Uterus (tissue), 4 donors: ENCODE measurements around the gene S100A5. TPM values are rescaled to one million over a fixed set of nuclear protein-coding genes. Genes with fewer than 3 reads are reported as not detected.
A peak's percentile ranks its signal among the peaks of the same experiment; 100 is the strongest.

ENCODE experiments used
- DNase-seq, 2 donors: peaks; one replicate each; pipeline ENCODE4 v3.0.0-alpha.2; 2019 to 2020
- H3K27ac ChIP-seq, 2 donors: fragments of 200-600 bp; sonication (generic); 1 replicate in 1 of 2; 2 replicates in 1 of 2; pipeline ENCODE4 v1.5.1; 2016 to 2018
- H3K27me3 ChIP-seq, 2 donors: fragments of 200-600 bp; sonication (generic); one replicate each; pipeline ENCODE4 v1.5.1; 2018 to 2019; ENCODE audit warnings: control low read depth in 1 of 2
- H3K36me3 ChIP-seq, 2 donors: fragments of 200-600 bp; sonication (generic); one replicate each; pipeline ENCODE4 v1.5.1; 2019; ENCODE audit warnings: control low read depth in 1 of 2
- H3K4me1 ChIP-seq, 2 donors: fragments of 200-600 bp; sonication (generic); one replicate each; pipeline ENCODE4 v1.5.1; 2018 to 2019; ENCODE audit warnings: control low read depth in 1 of 2
- H3K4me3 ChIP-seq, 2 donors: fragments of 200-600 bp; sonication (generic); 1 replicate in 1 of 2; 2 replicates in 1 of 2; pipeline ENCODE4 v1.5.1; 2018 to 2019; ENCODE audit warnings: mild to moderate bottlenecking in 1 of 2
- H3K9me3 ChIP-seq, 2 donors: fragments of 200-600 bp; sonication (generic); one replicate each; pipeline ENCODE4 v1.5.1; 2019; ENCODE audit warnings: control low read depth in 1 of 2
- CTCF ChIP-seq, 4 experiments: fragments of 200-600 bp in 2 of 4; fragments of 450-650 bp in 2 of 4; sonication (generic) in 2 of 4; IDR thresholded peaks; one replicate each; pipeline ENCODE4 v1.5.1; 2016 to 2019; ENCODE audit warnings: antibody characterized with exemption in 4 of 4, mild to moderate bottlenecking in 2 of 4, moderate library complexity in 1 of 4
- POLR2A ChIP-seq, 2 donors: fragments of 450-650 bp; IDR thresholded peaks; one replicate each; pipeline ENCODE4 v1.6.1; 2016; ENCODE audit warnings: antibody characterized with exemption in 2 of 2, mild to moderate bottlenecking in 1 of 2, moderate library complexity in 1 of 2
- intact Hi-C: fragments of 100-400 bp; cut with DNase I; formaldehyde crosslinking; loops from one replicate; pipeline ENCODE4 v1.15.1; 2023; ENCODE audit warnings: low total_unique reads
- total RNA-seq, 4 donors: library from RNA; depleted of rRNA in 3 of 4; stranded (reverse); fragments of >200 nt in 3 of 4; gene quantifications; one replicate each; pipeline versions ENCODE4 v1.1.0 to v1.2.4, GENCODE V29; 2014 to 2023
- donor health status: DM: yes; HTN: yes; CAD: no.

S100A5 gene
- total RNA-seq, 4 donors from 2014 or later = not detected

GRCh38 chr1:153495536-153495935 lies 45.2 kb downstream of the S100A5 start:
- no peaks in the 10 kb centered on the region for H3K9me3 ChIP-seq
- H3K27ac ChIP-seq = peak overlapping the region; percentile 54 to 65
- no peaks in the 10 kb centered on the region for H3K27me3 ChIP-seq
- intact Hi-C loops = no loop called here
- H3K4me1 ChIP-seq = peaks cover 0 to 4% of the 10 kb centered on the region in 2 donors
- no peak overlapping the region for H3K4me3 ChIP-seq
- no peak for TF ChIP-seq CTCF (IDR thresholded peaks at IDR 0.05)
- no peak for TF ChIP-seq POLR2A (IDR thresholded peaks at IDR 0.05)
- no peaks in the 10 kb centered on the region for H3K36me3 ChIP-seq
- no peak for DNase-seq

DNA sequence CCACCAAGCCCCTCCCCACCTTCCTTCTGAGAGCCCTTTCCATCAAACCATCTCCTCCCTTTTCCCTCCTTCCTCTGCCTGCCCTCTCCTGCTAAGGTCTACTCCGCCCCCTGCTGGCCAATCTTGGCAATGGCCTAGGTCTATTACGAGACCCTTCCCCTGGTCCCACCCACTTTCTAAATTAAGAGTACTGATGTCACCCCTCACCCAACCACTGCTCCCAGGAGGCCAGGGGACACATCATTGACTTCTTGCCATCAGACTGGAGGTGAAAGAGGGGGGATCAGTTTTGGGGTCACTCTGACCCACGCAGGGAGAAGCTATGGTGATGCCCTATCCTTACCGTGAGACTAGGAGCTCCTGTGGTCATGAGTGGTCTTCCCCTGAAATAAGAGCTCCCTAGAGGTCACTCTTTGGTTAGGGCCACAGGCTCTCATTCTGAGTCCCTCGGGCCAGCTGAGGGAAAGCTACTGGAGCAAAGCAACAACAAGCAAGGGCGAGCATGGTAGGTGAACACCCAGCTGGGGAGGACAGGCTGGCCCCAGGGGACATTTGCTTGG lies 45.7 kb downstream of the S100A5 start:
- no peak overlapping the region for H3K4me3 ChIP-seq
- H3K36me3 ChIP-seq = no peaks in the 10 kb centered on the region
- H3K4me1 ChIP-seq = peaks cover 0 to 4% of the 10 kb centered on the region in 2 donors
- intact Hi-C loops = no loop called here
- TF ChIP-seq CTCF (IDR thresholded peaks at IDR 0.05) (peak; percentile 88 to 93 (median 92)), POLR2A (IDR thresholded peaks at IDR 0.05) (no peak)
- H3K27me3 ChIP-seq = no peaks in the 10 kb centered on the region
- H3K27ac ChIP-seq = peak overlapping the region; percentile 54 to 65
- DNase-seq = peak; percentile 77 to 81
- no peaks in the 10 kb centered on the region for H3K9me3 ChIP-seq

DNA sequence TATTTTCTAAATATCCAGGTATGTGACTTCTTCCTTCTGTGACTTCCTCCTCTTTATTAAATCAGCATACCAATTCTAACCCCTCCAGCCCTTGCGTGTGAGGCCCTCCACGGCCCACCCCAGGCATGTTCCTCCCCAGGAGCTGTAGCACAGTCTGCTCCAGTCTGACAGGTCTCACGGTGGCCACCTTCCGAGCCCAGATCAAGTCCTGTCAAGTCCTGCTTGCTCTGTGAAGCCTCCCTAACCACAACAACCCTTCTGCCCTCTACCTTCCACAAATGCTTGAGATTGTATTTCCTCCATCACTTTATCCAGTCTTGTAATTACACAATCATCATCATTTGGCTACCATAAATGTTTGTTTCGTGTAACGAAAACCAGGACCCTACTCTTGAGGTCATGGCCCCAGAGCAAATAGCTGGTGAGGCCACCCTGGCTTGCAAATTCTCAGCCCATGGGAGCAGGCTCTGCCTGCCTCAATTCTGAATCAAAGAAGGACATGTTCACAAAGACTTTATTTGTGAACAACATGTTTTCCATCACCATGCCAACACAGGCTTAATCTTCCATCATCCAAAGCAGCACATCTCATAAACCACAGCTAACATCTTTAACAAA lies 47.3 kb downstream of the S100A5 start:
- DNase-seq = peak in 1 of 2 donors; percentile 47
- intact Hi-C loops = no loop called here
- H3K27me3 ChIP-seq = no peaks in the 10 kb centered on the region
- H3K4me1 ChIP-seq = peaks cover 0 to 4% of the 10 kb centered on the region in 2 donors
- H3K9me3 ChIP-seq = no peaks in the 10 kb centered on the region
- TF ChIP-seq POLR2A (IDR thresholded peaks at IDR 0.05) (no peak), CTCF (IDR thresholded peaks at IDR 0.05) (no peak)
- H3K4me3 ChIP-seq = no peak overlapping the region
- H3K36me3 ChIP-seq = no peaks in the 10 kb centered on the region
- H3K27ac ChIP-seq = peak overlapping the region; percentile 54 to 91

DNA sequence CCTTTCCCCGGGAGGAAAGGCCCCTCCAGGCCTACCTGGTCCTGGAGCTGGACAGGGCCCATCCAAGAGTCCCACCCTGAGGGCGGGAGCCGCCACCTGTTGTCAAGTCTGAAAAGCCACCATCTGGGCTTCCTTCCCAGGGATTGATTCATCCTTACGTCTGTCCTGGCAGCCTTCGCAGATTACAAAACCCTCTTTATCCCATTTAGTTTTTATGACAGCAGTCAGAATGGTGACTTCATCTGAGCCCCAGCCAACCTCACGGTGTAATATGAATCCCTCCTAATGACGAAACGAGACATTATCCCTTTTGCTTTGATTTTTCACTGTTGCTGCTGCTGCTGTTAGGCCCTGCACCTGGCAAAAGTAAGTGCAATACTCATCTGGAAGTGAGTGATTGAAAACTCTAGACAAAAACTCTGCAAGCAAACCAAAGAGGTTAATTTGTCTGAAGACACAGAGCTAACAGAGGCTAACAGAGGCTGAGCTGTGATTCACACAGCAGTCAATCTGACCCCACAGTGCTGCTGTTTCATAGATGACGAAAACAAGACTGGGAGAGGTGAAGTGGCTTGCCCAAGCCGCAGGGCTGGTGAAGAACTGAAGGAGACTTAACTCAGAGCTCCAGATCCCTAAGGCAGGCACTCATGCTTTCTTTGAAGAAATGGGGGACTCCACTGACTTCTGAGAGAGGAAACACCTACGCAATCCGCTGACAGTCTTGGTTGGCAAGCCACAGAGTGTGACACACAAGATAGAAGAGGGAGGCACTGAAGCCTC lies 50.3 kb downstream of the S100A5 start:
- Histone ChIP-seq H3K4me3 (no peak overlapping the region), H3K27ac (peak overlapping the region; percentile 88 to 91), H3K27me3 (no peaks in the 10 kb centered on the region), H3K36me3 (no peaks in the 10 kb centered on the region), H3K4me1 (peaks cover 0 to 4% of the 10 kb centered on the region in 2 donors), H3K9me3 (no peaks in the 10 kb centered on the region)
- peak; percentile 89 to 96 for DNase-seq
- intact Hi-C loops = no loop called here
- TF ChIP-seq CTCF (IDR thresholded peaks at IDR 0.05) (no peak), POLR2A (IDR thresholded peaks at IDR 0.05) (no peak)

DNA sequence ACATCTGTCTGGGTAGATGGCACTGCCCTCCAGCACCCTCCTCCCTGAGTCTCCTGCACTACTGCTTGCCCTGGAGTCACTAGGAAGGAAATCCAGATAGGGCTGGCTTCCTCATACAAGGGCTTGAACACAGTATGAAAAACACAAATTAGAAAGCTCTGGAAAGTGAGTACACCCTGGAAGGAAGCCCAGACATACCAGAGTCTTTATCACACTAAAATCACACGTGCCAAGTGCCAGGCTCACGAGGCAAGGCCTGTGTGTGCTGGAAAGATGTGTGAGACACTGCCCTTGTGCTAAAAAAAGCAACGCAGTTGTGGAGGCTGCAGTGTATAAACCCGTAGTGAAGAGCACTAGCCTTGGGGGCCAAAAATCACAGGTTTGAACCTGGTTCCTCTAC lies 52.0 kb downstream of the S100A5 start:
- H3K4me3 ChIP-seq = no peak overlapping the region
- H3K36me3 ChIP-seq = no peaks in the 10 kb centered on the region
- H3K27ac ChIP-seq = peak overlapping the region; percentile 88 to 91
- peaks cover 0 to 4% of the 10 kb centered on the region in 2 donors for H3K4me1 ChIP-seq
- no peaks in the 10 kb centered on the region for H3K27me3 ChIP-seq
- DNase-seq = peak in 1 of 2 donors; percentile 76
- intact Hi-C loops = no loop called here
- no peaks in the 10 kb centered on the region for H3K9me3 ChIP-seq
- TF ChIP-seq POLR2A (IDR thresholded peaks at IDR 0.05) (no peak), CTCF (IDR thresholded peaks at IDR 0.05) (no peak)
